Neutrophil (primary cell): Measurements from ENCODE around the gene FNBP1.

Source experiments
- H3K27ac ChIP-seq: fragments of 200-600 bp; sonication (generic); 2 replicates; pipeline ENCODE4 v1.5.1; 2016; ENCODE audit warnings: mild to moderate bottlenecking, moderate library complexity
- H3K27me3 ChIP-seq: fragments of 200-600 bp; sonication (generic); 2 replicates; pipeline ENCODE4 v1.6.0; 2016; ENCODE audit warnings: mild to moderate bottlenecking
- H3K36me3 ChIP-seq: fragments of 200-600 bp; sonication (generic); 2 replicates; pipeline ENCODE4 v1.5.1; 2017
- H3K4me1 ChIP-seq, 2 experiments: fragments of 200-600 bp in 1 of 2; sonication (generic) in 1 of 2; 1 replicate in 1 of 2; 2 replicates in 1 of 2; pipeline versions ENCODE4 v1.5.1 to v1.6.1; 2013 to 2016; ENCODE audit warnings: low read depth in 1 of 2, low read length in 1 of 2, mild to moderate bottlenecking in 1 of 2, moderate library complexity in 1 of 2; ENCODE audit not compliant: control insufficient read depth in 1 of 2, insufficient read depth in 1 of 2
- H3K4me3 ChIP-seq, 2 experiments: fragments of 200-600 bp in 1 of 2; sonication (generic) in 1 of 2; 1 replicate in 1 of 2; 2 replicates in 1 of 2; pipeline ENCODE4 v1.5.1; 2013 to 2016; ENCODE audit warnings: low read depth in 1 of 2, low read length in 1 of 2, mild to moderate bottlenecking in 1 of 2, moderate library complexity in 1 of 2
- H3K9me3 ChIP-seq: fragments of 200-600 bp; sonication (generic); 2 replicates; pipeline ENCODE4 v1.5.1; 2016
- CTCF ChIP-seq: fragments of 200-600 bp; sonication (generic); IDR thresholded peaks from 2 replicates; pipeline ENCODE4 v1.5.1; 2016; ENCODE audit warnings: antibody characterized with exemption

Gene FNBP1

GRCh38 chr9:129906298-129906697 lies 136.7 kb downstream of the FNBP1 start:
- no peak for TF ChIP-seq CTCF
- peaks cover 74% of the 10 kb centered on the region for H3K36me3 ChIP-seq
- H3K9me3 ChIP-seq, result no peaks in the 10 kb centered on the region
- no peak overlapping the region for H3K27ac ChIP-seq
- no peaks in the 10 kb centered on the region for H3K27me3 ChIP-seq
- no peak overlapping the region for H3K4me3 ChIP-seq
- peaks cover 0 to 2% of the 10 kb centered on the region in 2 experiments for H3K4me1 ChIP-seq

- Histone ChIP-seq H3K9me3 (no peaks in the 10 kb centered on the region), H3K27ac (no peak overlapping the region), H3K4me3 (no peak overlapping the region), H3K4me1 (no peaks in the 10 kb centered on the region), H3K36me3 (peaks cover 81% of the 10 kb centered on the region), H3K27me3 (no peaks in the 10 kb centered on the region)
- TF ChIP-seq CTCF, result no peak
Observed at GRCh38 chr9:129904734-129905133, 138.3 kb downstream of the FNBP1 start.

- Histone ChIP-seq H3K4me3 (no peak overlapping the region), H3K9me3 (no peaks in the 10 kb centered on the region), H3K27me3 (no peaks in the 10 kb centered on the region), H3K27ac (peak overlapping the region; percentile 1), H3K4me1 (peaks cover 4 to 6% of the 10 kb centered on the region in 2 experiments), H3K36me3 (peaks cover 85% of the 10 kb centered on the region)
- TF ChIP-seq CTCF, result no peak
Observed at GRCh38 chr9:129902740-129903134, 140.3 kb downstream of the FNBP1 start.

GRCh38 chr9:129901993-129902739 lies 140.8 kb downstream of the FNBP1 start:
- Histone ChIP-seq H3K27ac (peak overlapping the region; percentile 1), H3K4me3 (no peak overlapping the region), H3K36me3 (peaks cover 79% of the 10 kb centered on the region), H3K9me3 (no peaks in the 10 kb centered on the region), H3K27me3 (no peaks in the 10 kb centered on the region), H3K4me1 (peaks cover 6 to 7% of the 10 kb centered on the region in 2 experiments)
- no peak for TF ChIP-seq CTCF

- Histone ChIP-seq H3K4me3 (no peak overlapping the region), H3K36me3 (peaks cover 75% of the 10 kb centered on the region), H3K27ac (peak overlapping the region; percentile 67), H3K9me3 (no peaks in the 10 kb centered on the region), H3K27me3 (no peaks in the 10 kb centered on the region), H3K4me1 (peaks cover 7 to 18% of the 10 kb centered on the region in 2 experiments)
- TF ChIP-seq CTCF, result no peak
Observed at GRCh38 chr9:129900263-129901027, 142.5 kb downstream of the FNBP1 start.
